Stomach (tissue), 4 donors: ENCODE measurements around the gene CCNYL1.

ENCODE experiments used
- EP300 ChIP-seq: sonication (generic); formaldehyde crosslinking; IDR thresholded peaks from one replicate; pipeline ENCODE4 v1.6.1; 2017; ENCODE audit warnings: antibody characterized with exemption
- POLR2A ChIP-seq, 4 donors: fragments of 450-650 bp; IDR thresholded peaks; one replicate each; pipeline ENCODE4 v1.6.1; 2016; ENCODE audit warnings: antibody characterized with exemption in 4 of 4, control low read depth in 2 of 4, mild to moderate bottlenecking in 1 of 4, moderate library complexity in 1 of 4
- POLR2AphosphoS5 ChIP-seq, 3 donors: sonication (generic); formaldehyde crosslinking; IDR thresholded peaks; one replicate each; pipeline ENCODE4 v1.6.1; 2016; ENCODE audit warnings: antibody characterized with exemption in 3 of 3
- TF ChIP-seq, protein P1 (sequence below), 7 experiments: fragments of 450-650 bp in 4 of 7; fragments of 200-600 bp in 3 of 7; sonication (generic) in 3 of 7; IDR thresholded peaks; one replicate each; pipeline ENCODE4 v1.5.1; 2016 to 2019; ENCODE audit warnings: antibody characterized with exemption in 7 of 7, control low read depth in 2 of 7, mild to moderate bottlenecking in 1 of 7

DNA sequence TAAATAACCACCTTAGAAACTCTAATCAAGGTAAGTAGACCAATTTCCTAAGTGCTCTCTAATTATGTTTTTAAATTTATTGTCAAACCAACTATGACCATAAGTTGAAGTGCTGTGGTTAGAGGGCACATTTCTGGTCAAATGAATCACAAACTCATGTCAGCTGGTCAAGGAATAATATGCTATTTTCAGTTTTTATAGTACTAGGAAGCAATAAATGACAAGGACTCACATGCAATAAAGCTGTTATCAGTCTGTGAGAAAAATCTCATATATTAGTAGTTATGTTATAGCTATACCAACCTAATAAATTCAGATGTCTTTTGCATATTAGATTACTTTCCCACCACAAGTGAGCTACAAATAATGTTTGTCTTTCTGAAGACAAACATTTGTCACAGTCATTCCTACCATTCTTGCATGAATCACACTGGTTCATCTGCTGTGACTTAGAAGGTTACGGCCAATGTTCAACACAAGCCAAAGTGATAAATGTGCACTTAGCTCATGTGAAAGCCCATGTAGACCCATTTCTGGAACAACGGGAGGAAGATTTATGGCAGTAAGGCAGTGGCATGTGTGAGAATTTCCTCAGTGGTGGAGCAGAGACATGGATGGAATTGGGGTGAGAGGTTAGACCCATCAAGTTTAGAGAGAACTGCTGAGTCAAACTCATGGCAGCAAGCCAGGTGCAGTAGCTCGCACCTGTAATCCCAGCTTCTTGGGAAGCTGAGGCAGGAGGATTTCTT lies 27.4 kb upstream of the CCNYL1 start:
- no peak for TF ChIP-seq EP300
- TF ChIP-seq, protein P1, sequence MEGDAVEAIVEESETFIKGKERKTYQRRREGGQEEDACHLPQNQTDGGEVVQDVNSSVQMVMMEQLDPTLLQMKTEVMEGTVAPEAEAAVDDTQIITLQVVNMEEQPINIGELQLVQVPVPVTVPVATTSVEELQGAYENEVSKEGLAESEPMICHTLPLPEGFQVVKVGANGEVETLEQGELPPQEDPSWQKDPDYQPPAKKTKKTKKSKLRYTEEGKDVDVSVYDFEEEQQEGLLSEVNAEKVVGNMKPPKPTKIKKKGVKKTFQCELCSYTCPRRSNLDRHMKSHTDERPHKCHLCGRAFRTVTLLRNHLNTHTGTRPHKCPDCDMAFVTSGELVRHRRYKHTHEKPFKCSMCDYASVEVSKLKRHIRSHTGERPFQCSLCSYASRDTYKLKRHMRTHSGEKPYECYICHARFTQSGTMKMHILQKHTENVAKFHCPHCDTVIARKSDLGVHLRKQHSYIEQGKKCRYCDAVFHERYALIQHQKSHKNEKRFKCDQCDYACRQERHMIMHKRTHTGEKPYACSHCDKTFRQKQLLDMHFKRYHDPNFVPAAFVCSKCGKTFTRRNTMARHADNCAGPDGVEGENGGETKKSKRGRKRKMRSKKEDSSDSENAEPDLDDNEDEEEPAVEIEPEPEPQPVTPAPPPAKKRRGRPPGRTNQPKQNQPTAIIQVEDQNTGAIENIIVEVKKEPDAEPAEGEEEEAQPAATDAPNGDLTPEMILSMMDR (IDR thresholded peaks at IDR 0.05) = no peak
- TF ChIP-seq POLR2AphosphoS5 (IDR thresholded peaks at IDR 0.05) = no peak
- TF ChIP-seq POLR2A (IDR thresholded peaks at IDR 0.05) = no peak
